PC-9 (cell line): ENCODE measurements around the gene EPB41L3.

Experiments used
- EZH2 ChIP-seq: fragments of 200-600 bp; sonication (generic); IDR thresholded peaks from 2 replicates; pipeline ENCODE4 v1.8.0; 2017; ENCODE audit warnings: antibody characterized with exemption, low read depth
- TF ChIP-seq, protein P1 (sequence below): fragments of 200-600 bp; sonication (generic); conservative IDR thresholded peaks from 2 replicates; pipeline ENCODE4 v1.6.1; 2017; ENCODE audit warnings: mixed run types, antibody characterized with exemption, mild to moderate bottlenecking, moderate library complexity

DNA sequence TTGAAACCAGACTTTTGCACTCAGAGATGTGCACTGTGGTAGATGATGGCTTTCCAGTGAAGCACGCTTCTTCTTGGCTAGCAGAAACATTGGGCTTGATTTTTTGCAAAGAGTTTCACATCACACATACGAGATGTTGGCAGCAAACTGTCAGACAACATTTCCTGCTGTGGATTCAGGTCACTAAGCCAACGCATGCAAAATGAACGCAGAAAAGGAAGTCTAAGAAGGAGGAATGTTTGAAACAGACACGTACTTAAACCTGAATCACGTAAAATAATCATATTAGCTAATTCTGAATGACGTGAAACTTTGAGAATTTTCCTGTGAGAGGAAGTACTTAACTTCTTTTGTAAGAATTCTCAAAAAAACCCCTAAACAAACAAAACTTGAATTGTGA lies 88.1 kb downstream of the EPB41L3 start:
- TF ChIP-seq, protein P1, sequence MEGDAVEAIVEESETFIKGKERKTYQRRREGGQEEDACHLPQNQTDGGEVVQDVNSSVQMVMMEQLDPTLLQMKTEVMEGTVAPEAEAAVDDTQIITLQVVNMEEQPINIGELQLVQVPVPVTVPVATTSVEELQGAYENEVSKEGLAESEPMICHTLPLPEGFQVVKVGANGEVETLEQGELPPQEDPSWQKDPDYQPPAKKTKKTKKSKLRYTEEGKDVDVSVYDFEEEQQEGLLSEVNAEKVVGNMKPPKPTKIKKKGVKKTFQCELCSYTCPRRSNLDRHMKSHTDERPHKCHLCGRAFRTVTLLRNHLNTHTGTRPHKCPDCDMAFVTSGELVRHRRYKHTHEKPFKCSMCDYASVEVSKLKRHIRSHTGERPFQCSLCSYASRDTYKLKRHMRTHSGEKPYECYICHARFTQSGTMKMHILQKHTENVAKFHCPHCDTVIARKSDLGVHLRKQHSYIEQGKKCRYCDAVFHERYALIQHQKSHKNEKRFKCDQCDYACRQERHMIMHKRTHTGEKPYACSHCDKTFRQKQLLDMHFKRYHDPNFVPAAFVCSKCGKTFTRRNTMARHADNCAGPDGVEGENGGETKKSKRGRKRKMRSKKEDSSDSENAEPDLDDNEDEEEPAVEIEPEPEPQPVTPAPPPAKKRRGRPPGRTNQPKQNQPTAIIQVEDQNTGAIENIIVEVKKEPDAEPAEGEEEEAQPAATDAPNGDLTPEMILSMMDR, result no peak
- no peak for TF ChIP-seq EZH2
